ENCODE results near the gene SLC35F6.

The SLC35F6 gene, protein sequence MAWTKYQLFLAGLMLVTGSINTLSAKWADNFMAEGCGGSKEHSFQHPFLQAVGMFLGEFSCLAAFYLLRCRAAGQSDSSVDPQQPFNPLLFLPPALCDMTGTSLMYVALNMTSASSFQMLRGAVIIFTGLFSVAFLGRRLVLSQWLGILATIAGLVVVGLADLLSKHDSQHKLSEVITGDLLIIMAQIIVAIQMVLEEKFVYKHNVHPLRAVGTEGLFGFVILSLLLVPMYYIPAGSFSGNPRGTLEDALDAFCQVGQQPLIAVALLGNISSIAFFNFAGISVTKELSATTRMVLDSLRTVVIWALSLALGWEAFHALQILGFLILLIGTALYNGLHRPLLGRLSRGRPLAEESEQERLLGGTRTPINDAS

DNA sequence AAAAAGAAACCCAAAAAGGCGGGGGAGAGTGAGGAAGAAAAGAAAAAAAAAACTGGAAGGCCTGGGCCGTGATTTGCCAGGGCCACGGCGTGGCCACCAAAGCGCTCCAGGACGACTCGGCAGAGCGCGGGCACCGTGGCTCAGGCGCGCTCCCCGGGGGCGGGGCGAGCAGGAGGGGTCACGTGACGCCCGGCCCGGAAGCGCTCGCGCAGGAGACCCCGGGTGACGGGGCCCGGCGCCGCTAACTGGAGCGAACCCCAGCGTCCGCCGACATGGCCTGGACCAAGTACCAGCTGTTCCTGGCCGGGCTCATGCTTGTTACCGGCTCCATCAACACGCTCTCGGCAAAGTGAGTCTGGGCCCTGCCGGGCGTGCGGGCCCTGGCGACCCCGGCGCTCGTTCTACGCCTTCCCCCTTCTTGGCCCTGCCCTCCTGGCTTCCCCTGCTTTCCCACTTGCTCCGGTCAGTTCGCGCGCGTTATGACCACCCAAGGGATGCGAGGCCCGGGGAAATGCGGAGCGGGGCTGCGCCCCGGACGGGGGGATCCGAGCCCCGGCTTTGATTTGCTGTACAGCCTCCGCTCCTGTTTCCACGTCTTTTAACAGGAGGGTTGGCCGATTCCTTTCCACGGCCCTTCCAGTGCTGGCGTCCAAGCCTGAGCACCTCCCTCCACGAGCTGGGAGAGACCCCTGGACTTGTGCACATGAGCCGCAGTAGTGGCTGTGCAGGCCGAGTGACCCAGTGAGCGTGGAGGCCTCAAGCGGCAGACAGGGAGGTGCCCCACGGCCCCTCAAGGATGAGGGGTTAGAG, at the start of gene SLC35F6:
Gene SLC35F6, plus strand, starts transcription at position 207 of the 810 bp plus-strand sequence. Its CDS starts 66 bp downstream, at position 273.
- no peak for FAIRE-seq

DNA sequence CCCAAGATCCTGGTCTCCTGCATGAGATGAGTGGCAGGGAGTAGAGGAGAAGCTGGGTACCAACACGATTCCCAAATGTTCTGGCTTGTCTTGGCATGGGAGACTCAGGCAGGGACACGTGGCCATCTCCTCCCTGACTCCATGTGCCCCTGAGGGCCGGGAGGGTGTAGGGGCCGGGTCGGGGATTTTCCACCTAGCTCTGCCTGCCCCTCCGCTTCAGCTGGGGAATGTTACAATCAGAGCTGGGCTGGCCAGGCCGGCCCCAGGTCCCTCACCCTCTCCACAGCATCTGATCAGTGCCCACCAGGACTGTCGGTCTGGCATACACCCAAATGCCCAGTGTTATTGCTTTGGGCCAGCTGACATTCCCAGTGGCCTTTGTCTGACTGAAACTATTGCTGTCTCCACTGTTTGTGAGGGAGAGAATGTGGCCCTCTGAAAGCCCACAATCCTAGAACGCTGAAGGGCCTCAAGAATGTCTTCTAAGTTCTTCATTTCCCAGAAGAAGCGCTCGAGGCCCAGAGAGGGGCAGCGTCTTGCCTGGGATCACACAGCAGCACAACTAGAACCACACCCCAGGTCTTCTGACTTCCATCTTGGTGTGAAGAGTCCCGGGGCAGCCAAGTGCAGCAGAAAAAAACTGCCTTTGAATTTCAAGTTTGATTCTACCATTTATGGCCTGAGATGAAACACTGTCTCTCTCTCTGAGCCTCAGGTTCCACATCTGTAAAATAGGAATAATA, 48.4 kb upstream of the SLC35F6 start:
- FAIRE-seq: no peak

DNA sequence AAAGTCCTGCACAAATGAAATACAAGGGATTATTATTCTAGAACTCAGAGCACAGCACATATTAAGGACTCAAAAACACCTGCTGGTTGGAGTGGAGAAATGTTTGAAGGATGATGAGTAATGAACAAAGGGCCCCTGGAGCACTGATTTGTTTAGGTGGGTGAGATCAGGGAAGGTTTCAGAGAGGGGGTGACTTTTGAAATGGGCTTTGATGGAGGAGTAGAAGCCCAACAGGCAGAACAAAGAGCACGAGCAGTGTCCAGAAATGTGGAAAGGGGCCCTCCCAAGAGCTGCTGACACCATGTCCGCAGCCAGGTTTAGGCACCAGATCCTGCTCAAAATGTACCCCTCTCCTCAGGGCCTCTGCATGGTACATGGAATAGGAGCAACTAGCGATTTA, 47.7 kb upstream of the SLC35F6 start:
- FAIRE-seq: no peak

DNA sequence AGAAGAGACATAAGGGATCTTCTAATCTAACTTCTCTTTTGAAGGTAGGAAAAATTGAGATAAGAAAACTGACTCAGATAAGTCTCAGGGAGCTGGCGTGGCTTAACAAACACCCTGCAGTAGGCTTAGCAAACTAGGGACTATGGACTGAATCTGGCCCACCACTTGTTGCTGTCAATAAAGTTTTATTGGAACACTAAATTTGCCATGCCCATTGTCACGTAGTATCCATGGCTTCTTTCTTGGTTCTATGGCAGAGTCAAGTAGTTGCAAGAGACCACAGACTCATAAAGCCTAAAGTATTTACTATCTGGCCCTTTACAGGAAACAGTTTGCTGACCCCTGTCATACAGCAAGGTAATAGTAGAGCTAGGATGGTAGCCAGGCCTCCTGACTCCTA, 47.3 kb upstream of the SLC35F6 start:
- no peak for FAIRE-seq

DNA sequence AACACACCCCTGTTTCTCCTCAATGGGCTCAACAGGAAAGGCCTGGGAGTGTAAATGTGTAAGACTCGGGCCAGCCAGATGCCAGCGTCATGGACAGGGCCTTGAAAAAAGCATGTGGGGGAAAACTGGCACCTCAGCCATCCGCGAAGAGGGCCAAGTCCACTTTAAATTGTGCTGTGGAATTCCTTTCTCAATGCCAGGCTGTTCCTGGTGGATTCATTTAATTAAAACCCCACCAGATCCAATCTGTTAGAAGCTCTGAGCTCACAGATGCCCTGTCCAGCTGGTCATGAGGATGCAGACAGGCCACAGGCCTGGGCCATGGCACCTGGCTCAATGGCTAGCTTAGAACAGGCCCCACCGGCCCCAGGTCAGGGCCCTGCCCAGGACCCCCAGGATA, 46.7 kb upstream of the SLC35F6 start:
- FAIRE-seq: no peak

DNA sequence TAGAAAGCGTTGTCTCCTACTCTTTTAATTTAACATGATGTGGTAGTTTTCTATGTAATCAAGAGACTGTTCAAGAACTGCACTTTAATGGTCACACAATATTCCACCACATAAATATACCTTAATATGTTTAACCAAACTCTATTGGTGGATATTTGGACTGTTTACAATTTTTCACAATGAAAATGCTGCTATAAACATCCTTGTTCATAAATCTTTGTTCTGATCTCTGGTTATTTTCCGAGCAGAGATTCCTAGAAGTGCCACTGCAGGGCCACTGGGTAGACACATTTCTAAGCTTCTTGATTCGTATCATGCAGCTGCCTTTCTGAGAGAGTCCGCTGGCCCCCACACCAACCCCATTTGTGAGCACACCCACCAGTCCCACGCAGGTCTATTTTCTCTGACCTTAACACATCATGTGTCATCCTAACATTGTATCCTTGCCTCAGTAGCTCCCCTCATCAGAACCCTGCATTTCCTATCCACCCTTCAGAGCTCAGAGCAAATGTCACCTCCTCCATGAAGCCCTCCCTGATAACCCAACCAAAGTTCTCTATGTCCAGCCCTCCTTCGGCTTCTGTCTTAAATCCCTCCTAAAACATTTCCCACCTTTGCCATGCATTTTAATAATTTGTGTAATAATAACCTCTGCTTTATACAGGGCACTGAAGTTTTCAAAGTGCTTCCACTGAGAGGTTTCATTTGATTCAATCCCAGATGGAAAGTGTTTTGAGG, 45.0 kb upstream of the SLC35F6 start:
- FAIRE-seq: no peak

DNA sequence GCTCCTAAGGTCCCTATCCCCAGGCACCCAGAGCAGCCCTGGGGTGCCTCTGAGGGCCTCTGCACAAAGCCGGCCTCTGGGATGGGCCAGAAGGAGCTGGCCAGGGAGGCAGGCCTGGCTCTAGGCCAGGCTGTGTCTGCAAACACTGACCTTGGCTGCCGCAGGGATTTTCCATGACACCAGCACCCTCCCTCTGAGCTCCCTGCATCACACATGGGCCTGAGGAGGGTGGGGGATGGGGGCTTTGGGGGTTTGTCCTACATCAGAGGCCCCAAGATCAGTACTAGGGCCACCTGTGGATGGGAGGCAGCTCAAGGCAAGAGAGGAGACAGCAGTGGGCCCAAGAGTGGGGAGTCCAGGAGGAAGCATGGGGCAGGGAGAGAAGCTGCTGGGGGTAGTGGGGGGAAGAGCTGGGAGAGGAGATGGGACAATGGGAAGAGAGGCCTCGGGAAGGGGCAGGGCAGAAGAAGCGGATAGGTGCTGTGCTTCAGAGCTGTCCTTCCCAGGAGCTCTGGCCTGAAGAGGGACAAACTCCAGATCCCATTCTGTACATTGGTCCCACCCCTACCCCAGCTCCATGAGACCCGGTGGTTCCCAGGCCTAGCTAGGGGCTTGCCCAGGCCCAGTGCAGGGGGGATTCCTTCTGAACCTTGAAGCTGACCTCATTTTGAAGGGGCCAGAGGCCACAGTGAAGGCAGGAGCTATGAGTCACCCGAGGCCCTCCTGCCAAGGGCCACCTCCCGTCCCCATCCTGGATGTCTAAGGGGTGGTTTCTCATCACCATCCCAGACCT, 43.6 kb upstream of the SLC35F6 start:
- no peak for FAIRE-seq

DNA sequence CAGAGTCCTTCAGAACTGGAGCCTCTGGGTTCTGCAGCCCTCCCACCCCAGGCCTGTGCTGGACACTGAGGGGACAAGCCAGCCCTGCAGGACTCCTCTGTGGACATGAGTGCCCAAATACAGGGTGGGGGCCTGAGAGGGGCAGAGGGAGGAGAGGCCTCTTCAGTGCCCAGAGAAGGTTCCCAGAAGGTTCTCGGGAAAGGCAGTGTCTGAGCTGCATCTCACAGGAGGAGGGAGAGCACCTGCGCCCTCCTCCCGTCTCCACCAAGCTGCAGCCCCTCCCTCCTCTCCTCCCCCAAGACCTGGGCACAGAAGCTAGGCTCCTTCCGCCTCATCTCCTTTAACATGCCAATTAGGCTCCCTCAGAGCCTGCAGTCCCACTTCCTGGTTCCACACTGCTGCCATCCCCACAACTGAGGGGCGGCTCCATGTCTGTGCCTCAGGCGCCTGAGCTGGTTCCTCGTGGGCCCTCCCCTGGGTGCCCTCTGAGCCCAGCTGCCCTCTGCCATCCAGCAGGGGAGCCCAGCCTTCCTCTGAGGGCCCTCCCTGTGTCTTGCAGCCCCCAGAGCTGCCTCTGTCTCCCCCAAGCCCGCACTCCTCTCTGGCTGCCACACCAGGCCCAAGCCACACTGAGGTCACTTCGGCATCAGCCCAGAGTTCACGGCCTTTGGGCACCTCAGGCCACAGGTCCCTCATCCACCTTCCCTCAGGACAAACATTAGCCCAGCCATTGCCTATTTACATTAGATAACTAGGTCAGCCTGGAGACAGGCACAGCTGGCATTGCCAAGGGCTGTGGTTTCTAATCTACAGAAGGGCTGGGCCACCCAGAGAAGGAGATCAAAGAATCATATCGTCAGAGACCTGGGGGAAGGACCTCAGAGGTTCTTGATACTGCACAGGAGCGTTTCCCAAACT, 42.7 kb upstream of the SLC35F6 start:
- no peak for FAIRE-seq

DNA sequence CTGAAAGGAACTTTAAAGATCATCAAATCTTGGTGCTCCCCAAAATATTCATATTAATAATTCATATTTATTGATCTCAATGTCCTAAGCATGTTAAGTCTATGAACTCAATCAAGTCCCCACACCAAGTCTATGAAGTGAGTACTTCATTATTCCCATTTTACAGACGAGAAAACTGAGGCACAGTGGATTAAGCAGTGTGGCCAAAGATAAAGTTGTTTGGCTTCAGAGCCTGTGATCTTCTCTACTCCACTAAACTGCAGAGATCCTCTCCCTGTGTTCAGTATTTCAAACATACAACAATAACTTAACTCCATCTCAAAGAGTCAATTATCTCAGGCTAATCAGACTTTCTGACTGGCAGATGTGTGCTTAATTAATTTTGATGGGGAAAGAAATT, 41.8 kb upstream of the SLC35F6 start:
- FAIRE-seq: no peak

DNA sequence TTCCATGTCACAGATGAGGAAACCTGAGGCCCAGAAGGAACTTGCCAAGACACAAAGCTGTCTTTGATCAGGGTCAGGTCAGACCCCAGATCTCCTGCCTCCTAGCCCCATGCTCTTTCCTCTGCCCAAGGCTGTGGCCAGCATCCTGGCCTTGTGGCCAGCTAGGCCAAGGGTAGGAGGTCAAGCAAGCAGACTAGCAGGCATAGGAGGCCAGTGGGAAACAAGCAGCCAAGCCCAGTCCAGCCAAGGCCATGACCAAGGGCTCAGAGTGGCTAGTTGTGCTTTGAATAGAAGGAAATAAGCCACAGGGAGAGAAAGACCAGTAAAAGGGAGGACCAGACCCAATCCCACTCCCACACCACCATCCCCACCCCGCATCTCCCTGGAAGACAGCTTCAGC, 41.2 kb upstream of the SLC35F6 start:
- FAIRE-seq: no peak

DNA sequence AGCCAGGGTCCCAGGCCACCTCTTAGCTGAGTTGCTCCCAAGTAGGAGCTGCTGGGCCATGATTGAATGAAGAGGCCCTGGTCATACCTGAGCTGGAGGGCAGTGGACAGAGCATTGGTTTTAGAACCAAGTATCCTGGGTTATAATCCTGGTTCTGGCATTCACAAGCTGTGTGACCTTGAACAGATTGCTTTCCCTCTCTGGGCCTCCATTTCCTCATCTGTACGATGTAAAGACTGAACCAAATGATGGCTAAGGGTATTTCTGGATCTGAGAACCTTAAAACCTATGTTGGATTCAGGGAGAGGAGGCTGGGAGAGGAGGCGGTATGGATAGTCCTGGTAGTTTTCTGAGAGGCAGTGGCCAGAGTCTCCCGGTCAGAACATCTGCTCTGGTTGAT, 40.6 kb upstream of the SLC35F6 start:
- FAIRE-seq: no peak

DNA sequence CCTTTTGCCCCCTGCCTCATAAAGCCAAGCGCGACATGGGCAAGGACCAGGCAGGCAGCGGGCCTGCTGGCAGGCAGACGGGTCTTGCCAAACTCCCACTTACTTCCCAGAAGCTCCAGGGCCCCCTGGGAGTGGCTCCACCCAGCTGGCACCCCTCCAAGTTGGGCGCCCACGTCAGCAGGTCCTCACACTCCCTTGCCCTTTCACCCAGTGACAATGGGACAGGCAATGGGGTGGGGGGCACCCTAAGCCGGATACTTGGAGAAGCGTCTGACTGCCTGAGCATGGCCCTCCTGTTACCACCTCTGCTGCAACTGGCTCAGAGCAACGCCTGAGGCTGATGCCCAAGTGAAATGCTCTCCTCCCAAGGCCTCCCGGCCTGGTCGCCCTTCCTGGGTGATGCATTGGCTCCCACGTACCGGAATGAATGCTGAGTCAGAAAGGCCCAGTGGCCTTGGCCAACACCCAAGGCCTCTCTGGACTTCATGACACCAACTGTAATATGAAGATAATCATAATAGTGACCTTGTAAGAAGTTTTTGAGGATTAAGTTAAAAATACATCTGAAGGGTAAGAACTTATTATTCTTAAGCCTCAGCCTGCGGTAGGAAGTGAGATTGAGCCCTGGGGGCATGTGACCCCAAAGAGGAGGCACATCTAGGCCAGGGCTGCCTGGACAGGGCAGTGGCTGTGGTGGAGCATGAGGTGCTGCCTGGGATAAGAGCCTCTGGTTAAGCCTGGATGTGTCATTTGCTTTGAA, 39.9 kb upstream of the SLC35F6 start:
- FAIRE-seq: no peak

DNA sequence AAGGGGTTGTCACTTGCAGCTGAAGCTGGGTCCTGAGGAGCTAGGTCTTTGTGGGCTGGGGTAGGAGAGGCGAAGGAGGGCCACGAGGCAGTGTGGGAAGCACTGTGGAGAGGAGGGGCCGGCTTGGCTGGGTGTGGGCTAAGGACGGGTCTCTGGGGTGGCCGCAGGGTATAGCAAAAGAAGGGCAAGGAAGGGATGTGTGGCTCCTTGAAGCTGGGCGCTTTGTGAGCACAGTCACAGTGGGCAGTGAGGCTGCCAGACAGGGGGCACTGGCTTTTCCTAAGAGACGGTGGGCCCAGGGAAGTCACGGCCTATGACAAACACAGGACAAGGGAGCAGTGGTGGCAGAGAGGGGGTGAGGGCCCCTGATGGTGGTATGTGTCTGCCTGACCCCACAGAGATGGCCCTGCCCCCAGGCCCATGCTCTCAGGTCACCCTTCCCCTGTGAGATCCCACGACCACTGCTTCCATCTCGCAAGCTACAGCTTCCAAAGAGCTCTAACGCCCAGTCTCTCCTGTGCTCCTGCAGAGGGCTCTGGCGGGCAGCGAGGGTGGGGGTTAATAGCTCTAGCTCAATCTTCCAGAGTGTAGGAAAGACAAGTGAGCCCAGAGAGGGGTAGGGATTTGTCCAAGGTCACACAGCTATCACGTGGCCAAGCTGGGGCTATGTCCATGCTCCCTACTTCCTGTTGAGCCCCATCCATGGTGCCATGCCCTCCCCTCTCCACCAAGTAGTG, 39.1 kb upstream of the SLC35F6 start:
- no peak for FAIRE-seq

DNA sequence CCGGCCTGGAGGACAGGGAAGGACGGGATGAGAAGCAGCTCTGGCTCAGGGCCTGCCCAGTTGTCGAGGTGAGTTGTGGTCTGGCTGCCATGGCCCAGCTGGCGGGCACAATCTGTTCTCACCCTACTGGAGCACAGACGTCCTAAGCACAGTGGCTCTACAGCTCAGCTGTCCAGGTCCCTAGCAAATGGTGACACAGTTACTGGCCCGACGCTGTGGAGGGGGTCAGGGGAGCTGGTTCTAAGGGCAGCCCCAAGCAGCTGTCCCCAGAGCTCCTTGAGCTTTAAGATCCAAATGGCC, 38.6 kb upstream of the SLC35F6 start:
- FAIRE-seq: no peak

DNA sequence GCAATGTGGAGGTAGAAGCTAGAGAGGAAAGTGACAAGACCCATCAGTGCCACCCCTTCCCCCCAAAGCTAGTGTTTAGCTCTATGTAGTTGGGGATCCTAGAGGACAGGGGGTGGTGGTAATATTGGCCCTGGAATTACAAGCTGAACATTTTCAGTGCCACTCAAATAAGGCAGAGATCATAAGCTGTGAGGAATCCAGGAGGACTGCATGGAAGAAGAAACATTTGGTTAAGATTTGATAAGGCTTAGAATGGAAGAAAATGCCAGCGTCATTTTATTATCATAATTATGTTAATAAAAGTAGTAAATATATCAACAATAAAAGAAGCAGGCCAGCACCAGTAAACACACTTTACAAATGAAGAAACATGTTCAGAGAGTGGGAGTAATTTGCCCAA, 37.9 kb upstream of the SLC35F6 start:
- no peak for FAIRE-seq

DNA sequence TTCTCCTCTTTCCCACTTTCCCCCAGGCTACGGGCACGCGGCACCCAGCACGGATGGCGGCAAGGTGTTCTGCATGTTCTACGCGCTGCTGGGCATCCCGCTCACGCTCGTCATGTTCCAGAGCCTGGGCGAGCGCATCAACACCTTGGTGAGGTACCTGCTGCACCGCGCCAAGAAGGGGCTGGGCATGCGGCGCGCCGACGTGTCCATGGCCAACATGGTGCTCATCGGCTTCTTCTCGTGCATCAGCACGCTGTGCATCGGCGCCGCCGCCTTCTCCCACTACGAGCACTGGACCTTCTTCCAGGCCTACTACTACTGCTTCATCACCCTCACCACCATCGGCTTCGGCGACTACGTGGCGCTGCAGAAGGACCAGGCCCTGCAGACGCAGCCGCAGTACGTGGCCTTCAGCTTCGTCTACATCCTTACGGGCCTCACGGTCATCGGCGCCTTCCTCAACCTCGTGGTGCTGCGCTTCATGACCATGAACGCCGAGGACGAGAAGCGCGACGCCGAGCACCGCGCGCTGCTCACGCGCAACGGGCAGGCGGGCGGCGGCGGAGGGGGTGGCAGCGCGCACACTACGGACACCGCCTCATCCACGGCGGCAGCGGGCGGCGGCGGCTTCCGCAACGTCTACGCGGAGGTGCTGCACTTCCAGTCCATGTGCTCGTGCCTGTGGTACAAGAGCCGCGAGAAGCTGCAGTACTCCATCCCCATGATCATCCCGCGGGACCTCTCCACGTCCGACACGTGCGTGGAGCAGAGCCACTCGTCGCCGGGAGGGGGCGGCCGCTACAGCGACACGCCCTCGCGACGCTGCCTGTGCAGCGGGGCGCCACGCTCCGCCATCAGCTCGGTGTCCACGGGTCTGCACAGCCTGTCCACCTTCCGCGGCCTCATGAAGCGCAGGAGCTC, 36.2 kb upstream of the SLC35F6 start:
- no peak for FAIRE-seq

DNA sequence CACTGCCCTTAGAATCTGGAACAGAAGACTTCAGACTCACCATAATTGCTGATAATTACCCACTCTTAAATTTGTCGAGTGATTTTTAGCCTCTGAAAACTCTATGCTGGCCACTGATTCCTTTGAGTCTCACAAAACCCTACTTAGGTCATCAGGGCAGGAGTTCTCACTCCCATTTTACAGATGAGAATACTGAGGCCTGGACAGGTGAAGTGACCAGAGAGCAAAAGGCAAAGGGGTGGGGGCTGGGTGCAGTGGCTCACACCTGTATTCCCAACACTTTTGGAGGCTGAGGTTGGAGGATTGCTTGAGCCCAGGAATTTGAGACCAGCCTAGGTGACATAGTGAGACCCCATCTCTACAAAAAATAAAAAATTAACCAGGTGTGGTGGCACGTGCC, 34.8 kb upstream of the SLC35F6 start:
- no peak for FAIRE-seq
